Medulla oblongata (tissue), 1 donor: ENCODE measurements around the gene MSLN.
"Not testable (repeated sequence)": the region's sequence is repeated elsewhere in the genome, so short reads cannot be mapped to it uniquely, and the experiment has no call there.

Experiments
- DNase-seq: peaks from one replicate; pipeline ENCODE4 v3.0.0-alpha.2; 2015; ENCODE audit errors: extremely low spot score

The MSLN gene

DNA sequence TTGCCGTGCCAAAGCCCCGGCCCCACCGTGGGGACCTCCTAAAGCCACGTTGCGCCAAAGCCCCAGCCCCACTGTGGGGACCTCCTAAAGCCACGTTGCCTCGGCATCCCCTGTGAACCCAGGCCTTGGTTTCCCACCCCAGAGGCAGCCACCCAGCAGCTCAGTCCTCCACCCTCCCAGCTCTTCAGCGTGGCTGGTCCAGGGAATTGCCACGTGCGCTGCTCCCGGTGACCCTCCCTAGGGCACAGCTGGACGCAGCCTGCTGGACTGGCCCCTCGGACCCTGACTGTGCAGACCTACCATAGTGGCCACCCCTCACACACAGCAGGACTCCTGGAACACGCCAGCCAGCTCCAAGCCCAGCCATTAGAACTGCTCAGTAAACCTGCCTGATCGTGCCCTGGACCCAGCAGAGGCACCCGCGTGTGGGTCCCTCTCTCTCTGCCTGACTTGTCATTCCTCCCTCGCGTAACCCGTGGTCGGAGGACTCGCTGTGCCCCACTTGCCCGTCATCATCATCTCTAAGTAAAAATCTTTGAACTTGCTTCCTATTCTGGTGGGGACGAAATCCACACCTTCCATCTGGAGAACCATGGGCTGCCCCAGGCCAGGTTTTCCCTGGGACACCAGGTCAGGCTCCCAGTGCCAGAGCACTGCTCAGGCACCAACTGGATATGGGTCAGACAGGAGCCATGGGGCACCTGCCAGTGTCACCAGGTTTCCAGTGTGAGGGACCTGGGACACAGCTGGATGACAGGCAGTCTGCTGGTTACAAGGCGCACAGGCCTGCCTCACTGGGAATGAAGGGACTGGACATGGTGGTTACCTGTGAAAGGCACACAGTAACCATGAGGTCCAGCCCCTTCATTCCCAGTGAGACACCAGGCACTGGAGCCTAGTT lies 25.3 kb upstream of the MSLN start:
- DNase-seq = no peak

DNA sequence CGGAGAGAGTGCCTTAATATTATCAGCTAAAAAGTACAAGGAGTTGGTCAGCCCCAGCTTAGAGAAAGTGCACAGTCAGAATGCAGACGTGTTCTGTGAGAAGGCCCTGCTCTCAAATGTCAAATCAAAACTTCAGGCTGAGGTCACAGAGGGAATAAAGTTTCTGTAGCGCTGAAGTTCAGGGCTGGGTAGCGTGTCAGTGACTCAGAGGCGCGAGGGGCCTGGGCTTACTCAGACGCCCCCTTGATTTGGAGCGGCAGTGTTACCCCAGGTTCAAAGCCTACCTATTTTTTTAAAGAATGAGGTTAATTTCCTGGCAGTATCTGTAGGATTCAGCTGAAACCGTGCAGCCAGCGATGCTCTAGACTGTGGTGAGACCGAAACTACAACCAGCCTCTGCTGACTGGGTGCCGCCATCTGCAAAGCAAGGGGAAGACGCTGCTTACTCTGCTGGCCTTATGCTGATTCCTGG lies 24.5 kb upstream of the MSLN start:
- DNase-seq = no peak

DNA sequence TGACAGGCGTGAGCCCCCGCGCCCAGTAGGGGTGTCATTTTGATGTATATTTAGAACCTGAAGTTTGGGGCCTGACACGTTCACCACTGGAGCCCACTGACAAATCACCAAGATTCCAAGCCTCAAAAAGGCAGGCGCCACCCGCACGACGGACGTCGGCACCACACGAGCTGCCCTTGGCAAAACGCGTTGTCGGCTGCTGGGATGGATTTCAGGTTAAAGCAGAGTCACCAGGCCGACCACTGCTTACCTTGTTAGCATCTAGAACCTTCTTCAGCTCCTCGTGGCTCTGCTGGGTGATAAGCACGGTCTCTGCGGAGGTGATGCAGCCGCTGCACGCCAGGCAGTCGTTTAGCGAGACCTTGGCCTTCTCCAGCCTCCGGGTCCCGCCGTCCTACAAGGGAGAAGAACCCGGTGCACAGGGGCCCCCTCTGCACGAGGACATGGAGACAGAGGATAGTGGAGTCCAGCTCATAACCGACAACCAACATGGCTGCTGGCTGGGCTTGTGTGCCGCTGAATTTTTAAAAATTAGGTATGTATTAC lies 23.5 kb upstream of the MSLN start:
- no peak for DNase-seq

DNA sequence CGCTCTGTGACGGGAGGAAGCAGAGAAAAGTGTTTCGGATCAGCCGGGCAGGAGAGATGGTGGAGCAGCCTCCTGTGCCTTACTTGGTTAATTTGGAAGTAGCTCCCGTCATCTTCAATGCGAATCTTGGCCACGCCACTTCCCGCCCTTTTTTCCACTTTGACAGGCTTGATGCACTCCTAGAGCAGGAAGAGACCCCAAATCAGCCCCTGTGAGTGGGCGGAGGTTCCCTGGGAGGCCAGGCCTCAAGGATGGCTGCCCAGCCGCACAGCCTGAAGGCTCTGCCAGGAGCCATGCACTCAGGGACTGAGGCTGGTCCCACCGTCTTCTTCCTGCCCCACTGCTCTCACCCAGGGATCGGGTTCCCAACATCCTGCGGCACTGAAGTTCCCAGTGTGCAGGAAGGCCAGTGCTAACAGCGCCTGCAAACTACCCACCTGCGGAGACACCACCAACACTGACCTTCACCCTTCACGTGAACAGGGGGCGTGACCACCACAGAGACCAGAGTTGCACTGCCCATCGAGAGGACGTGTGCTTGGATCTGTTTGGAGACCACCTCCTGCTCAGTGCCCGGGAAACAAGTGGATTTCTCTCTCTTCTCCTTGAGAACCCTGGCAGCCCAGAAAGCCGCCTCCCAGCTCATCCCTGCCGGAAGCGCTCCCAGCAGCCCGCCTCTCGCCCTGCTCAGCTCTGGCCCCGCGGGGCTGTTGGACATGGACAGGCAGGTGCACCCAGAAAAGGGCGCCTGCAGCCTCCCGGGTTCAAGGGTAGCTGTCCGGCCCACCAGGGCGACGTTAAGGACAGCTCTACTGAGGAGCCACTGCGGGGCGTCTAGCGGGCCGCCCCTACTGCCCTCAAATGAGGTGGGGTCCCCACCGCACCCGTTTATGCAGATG lies 20.7 kb upstream of the MSLN start:
- no peak for DNase-seq

DNA sequence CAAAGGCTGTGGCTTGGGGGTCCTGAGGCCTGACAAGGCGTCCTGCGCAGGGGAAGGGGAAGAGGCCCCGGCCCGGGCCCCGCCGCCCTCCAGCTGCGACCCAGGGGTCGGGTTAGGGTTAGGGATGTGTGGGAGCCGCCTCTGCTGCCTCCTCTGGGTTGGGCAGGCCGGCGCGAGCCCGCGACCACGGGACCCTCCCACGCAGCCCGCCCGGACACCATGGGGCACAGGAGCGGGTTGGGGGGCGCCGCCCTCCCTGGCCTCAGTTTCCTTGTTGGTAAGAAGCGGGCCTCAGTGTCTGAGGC lies 20.1 kb upstream of the MSLN start:
- no peak for DNase-seq

DNA sequence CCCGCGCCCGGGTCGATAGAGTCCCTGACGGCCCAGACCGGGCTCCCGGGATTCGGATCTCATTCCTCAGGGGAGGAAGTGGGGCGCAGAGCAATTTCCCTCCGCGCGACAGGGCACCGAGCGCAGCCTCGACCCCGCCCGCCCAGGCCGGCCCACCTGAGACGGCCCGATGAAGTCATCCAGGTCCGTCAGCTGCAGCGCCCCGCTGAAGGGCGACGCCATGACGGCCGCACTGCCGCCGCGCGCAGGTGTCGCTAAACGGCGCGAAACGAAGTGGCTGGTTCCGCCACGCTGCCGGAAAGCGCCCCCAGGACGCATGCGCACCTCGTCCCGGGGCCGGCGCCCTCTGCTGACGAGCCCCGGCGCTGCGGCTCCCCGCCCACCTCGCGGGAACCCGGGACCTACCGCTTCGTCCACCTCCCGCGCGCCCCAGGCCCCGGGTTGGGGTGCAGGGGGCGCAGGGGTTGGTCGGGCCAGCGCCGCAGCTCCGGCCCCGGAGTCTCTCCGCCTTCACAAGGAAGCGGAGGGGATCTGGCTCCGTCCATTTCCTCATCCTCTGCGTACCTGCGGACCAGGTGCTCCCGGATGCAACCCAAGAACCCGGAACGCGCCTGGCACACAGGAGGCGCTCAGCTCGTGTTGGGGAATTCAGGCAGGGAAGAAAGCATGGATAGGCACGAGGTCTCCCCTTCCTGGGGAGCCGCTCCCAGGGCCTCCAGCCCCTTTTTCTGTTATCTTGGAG lies 19.6 kb upstream of the MSLN start, which contains the start of gene CIAO3:
Gene CIAO3, minus strand, starts transcription at position 234 of the 742 bp plus-strand sequence. Its CDS starts 12 bp downstream, at position 222.
- DNase-seq = peak; percentile 82

DNA sequence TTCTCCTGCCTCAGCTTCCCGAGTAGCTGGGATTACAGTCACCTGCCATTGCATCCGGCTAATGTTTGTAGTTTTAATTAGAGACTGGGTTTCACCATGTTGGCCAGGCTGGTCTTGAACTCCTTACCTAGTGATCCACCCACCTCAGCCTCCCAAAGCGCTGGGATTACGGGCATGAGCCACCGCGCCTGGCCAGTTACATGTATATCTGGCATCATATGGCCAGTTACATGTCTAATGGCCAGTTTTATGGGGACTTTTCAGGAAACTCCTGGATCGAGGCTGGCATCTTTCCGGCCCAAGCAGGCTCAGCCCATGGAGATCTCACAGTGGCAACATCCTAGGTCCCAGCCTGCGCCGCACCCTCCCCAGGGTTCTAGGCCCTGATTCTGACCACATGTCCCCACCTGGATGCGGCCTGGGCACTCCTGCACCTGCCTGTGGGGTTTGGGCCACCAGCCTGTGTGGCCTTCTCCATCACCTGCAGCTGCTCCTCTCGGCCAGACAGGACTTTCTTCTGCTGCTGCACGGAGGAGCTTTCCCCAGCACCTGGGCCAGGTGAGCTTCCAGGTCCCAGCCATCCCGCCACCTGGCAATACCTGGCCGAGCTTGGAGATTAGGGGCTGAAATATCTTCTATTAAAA lies 18.4 kb upstream of the MSLN start:
- no peak for DNase-seq

DNA sequence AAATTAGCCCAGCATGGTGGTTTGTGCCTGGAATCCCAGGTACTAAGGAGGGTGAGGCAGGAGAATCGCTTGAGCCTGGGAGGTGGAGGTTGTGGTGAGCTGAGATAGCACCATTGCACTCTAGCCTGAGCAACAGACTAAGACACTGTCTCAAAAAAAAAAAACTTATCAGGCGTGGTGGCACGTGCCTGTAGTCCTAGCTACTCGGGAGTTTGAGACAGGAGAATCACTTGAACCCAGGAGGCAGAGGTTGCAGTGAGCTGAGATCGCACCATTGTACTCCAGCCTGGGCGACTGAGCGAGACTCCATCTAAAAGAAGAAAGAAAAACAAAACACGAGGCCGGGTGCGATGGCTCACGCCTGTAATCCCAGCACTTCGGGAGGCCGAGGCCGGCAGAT lies 17.6 kb upstream of the MSLN start:
- DNase-seq = not testable (repeated sequence)

DNA sequence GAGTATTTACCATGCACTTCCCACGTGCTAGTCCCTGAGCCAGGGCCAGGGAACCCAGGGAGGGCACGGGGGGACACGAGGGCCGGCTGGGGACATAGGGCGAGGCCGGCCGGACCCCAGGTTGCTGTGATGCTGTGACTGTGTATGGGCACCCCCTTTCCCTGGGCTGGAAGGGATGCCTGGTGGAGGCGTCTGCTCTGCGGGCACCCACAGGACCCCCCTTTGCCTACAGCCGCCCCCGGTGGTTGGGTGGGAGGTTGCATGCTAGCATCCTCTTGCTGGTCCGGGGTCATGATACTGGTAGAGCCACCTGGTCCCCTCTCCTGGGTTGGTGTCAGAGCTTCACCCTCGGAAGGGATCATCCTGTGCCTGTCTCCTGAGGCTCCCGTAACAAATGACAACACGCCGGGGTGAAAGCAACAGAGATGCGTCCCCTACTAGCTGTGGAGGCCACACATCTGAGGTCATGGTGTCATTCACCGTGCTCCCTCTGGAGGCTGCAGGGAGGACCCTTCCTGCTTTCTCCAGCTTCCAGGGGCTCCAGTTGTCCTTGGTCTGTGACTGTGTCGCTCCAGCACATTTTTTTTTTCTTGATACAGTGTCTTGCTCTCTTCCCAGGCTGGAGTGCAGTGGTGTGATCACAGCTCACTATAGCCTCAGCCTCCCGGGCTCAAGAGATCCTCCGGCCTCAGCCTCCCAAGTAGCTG lies 16.6 kb upstream of the MSLN start:
- no peak for DNase-seq

DNA sequence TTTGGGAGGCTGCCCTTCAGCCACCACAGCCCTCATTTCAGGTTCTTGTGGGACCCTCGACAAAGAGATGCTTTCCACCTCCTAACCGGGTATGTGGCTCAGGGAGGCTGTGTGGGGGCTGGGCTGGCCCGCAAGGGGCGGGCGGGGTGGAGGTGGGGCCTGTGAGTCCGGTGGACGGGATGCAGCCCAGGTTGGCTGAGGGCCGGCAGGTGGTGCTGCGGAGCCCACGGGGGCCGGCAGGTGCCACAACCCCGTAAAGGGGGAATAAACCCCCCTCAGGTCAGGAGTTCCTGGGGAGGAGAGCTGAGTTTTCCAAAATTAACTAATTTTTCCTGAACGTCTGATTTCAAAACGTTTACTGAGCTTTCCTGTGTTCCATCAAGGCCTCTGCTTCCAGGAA lies 14.8 kb upstream of the MSLN start:
- DNase-seq = no peak

DNA sequence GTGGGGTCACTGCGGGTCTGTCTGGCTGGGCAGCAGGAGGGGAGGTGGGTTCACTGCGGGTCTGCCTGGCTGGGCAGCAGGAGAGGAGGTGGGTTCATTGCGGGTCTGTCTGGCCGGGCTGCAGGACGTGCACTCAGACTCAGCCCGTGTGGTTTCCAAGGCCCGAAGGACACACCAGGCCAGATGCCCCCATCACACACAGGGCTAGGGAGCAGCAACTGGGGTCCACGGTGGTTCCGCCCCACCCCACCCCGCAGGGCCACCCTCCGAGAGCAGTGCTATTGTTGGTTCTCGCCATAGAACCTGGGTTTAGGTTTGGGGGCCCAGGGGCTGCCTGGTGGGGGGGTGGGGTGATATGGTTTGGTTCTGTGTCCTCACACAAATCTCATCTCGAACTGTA lies 13.9 kb upstream of the MSLN start:
- no peak for DNase-seq

DNA sequence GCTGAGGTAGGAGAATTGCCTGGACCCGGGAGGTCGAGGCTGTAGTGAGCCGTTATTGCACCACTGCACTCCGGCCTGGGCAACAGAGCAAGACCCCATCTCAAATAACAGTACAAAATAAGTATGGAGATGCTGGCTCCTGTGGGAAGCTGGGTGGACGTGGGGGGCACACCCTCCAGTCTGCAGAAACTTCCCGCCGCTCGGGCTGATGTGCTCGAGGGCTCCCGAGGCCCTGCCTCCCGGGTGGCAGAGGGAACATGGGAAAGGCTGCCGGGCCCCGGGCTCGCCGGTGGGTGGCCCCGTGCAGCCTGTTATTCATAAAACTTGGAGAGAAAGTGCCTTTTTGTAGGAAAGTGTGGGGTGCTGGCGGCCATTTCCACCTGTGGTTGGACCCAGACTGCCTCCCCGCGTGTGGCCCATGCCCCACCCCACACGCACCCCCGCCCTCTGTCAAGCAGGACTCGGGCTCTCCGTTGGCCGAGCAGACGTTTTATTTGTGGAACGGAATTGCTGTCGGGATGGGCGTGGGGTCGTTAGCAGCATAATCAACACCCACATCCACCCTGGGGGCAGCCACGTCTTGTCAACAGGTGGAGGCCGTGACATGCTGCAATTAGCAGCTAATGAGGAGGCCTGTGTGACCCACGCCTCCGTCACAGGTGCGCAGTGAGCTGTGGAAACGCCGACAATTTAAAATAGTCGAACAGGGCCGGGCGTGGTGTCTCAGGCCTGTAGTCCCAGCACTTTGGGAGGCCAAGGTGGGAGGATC lies 12.4 kb upstream of the MSLN start:
- no peak for DNase-seq

DNA sequence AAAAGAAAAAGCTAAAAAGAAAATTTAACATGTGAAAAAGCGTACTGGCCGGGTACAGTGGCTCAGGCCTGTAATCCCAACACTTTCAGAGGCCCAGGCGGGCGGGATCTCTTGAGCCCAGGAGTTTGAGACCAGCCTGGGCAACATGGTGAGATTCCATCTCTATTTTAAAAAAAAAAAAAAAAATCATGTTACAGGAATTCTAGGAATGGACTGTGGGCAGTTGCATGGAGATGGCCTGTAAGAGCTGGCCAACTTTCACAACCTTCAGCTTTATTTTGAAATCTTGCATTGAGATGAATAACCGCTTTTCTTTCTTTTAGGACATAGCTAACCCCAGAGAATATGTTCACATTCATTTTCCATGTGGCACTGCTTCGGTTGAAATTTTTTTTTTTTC lies 11.5 kb upstream of the MSLN start:
- DNase-seq = no peak

DNA sequence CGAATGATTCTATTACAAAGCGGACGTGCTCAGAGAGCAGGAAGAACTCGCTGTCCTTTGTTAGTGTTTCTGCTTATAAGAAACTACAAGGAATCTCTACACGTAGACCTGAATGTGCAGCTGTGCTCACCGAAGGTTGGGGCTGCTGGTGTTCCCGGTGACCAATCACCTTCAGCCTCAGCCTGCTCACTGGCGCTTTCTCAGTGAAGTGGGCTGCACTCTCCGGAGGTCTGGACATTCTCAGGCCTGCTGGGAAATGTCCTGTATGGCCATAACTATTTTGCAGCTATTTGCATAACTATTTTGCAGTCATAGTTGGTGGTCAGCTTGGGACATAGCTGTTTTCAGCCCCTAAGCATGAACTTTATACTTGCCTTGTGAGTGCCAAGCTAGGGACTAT lies 10.0 kb upstream of the MSLN start:
- DNase-seq = no peak

DNA sequence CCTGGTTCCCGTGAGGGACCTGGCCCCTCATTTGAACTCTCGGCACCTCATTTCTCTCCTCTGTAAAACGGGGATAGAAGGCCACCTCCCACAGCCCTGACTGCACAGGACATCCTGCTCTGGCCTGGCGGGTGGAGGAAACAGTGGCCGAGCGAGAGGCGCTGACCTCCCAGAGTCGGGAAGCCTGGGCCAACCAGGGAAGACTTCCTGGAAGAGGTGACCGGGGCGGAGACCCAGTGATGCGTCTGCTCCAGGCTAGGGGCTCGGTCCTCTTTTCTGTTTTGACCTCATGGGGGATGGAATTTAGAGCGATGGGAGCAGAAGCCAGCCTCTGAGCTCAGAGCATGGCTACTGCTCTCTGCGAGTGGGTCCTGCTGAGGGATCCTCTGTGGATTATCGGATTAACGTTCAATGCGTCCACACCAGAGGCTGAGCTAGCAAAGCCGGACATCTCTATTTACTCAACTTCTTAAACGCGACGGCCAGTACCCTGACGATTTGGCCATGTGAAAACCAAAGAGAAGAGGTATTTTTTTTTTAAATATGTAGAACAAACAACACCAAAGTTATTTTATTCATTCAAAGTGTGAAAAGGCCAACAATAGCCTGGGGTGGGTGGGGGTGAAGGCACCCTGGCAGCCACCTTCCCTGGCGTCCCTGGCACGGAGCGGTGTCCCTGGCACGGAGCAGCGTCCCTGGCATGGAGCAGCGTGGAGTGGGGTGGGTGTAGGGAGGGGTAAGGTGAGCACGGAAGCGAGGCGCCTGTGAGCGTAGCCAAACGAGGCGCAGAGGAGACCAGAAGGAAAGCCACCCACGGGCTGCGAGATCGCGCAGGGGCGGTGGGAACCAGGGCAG lies 9.2 kb upstream of the MSLN start:
- DNase-seq = no peak

DNA sequence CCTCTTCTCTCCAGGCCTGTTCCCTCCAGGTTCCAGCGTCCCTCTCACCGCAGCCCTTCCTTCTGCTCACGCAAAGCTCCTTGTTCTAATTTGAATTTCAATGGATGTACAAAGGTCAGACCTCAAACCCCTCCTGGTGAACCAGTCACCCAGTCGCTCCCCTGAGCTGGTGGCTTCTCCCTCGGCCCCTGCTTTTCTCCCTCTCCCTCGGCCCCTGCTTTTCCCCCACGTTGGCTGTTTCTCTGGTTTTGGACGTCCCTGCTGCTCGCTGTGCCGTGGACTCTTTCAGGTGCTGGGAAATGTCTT lies 8.6 kb upstream of the MSLN start:
- no peak for DNase-seq

DNA sequence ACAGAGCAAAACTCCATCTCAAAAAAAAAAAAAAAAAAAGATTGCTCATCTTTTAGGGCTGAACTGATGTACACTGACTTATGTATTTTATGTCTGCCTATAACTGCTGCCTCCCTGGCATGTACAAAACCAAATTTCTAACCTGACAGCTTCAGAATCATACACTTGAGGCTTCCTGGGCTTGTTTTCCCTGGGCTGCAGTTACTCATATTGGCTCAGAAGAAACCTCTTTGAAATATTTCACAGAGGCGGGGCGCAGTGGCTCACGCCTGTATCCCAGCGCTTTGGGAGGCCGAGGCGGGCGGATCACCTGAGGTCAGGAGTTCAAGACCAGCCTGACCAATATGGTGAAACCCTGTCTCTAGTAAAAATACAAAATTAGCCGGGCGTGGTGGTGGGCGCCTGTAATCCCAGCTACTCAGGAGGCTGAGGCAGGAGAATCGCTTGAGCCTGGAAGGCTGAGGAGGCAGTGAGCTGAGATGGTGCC lies 6.4 kb upstream of the MSLN start:
- DNase-seq = not testable (repeated sequence)

DNA sequence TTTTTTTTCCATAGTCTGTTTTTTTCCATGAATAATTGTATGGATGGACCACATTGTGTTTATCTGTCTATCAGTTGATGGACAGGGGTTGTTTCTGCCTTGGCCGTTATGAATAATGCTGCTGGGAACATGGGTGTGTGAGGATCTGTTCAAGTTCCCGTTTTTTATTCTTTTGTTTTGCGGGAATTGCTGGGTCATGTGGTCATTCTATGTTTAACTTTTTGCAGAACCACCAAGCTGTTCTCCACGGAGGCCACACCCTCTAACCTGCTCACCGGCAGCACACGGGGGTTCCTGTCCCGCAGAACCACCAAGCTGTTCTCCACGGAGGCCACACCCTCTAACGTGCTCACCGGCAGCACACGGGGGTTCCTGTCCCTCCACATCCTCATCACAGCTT lies 5.9 kb upstream of the MSLN start:
- DNase-seq = peak; percentile 27

DNA sequence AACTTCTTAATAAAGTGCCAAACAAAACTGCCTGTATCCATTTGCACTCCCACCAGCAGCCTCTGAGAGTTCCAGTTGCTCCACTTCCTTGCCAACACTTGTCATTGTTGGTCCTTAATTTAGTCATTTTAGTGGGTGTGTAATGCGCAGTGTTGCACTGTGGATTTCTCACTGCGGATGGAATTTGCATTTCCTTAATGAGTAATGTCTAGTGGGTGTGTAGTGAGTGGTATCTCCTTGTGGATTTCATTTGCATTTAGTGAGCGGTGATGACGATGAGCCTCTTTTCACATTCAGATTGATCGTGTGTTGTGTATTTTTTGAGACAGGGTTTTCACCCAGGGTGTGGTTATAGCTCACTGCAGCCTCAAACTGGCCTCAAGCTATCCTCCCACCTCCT lies 4.1 kb upstream of the MSLN start:
- no peak for DNase-seq
